ENCODE measurements around the gene SPDYC. TPM values are rescaled to one million over a fixed set of nuclear protein-coding genes. Genes with fewer than 3 reads are reported as not detected.

SPDYC gene
- total and polyA plus RNA-seq, 2 of the 13 experiments (the other 11 are each of a cell fraction or from before 2014, with no cell fraction given) = 0.15 to 0.33 TPM

DNA sequence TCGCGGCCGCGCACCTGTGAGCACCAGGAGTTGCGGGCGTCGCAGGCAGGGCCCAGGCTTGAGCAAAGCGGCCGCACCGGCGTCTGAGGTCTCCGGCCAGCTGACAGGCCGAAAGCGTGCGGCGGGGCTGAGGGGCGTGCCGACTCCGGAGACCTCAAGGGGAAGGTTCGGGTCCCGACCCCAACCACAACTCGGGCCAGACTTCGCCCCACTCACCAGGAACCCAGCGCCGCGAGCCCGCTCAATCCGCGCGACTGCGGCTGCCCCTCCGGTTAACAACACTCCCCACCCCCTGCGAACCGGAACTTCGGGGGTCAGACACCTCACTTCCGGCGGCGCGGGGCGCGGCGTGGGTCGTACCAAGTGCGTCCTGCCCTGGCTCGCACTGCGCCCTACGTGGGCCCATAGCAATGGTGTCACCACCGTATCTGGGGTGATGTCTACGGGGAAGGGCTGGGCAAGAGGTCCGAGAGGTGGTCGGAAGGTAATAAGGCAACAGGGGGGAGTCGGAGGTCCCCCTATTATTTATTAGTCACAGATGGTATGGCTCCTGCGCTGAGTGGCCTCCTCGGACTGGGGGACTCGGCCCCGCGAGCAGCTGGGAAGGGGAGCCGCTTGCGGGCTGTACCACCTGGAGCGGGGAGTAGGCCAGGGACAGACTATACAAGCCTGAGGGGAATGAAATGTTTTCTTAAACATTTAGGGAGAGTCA is 35.6 kb upstream of the SPDYC start, which contains the start of gene SYVN1 (continued):
- peak; percentile 43 for TF ChIP-seq TEAD3 (CRISPR knock-in tag; optimal IDR thresholded peaks at IDR 0.05; ENCODE audit: borderline replicate concordance)
- TF ChIP-seq SATB2 (CRISPR knock-in tag; IDR thresholded peaks at IDR 0.05) = peak; percentile 52; the same call in 1 of the 2 replicates
- peak; percentile 77 for TF ChIP-seq POLR2G (IDR thresholded peaks at IDR 0.05; ENCODE audit: low read depth, low read length)
- TF ChIP-seq, protein P1, sequence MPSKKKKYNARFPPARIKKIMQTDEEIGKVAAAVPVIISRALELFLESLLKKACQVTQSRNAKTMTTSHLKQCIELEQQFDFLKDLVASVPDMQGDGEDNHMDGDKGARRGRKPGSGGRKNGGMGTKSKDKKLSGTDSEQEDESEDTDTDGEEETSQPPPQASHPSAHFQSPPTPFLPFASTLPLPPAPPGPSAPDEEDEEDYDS (CRISPR knock-in tag; IDR thresholded peaks at IDR 0.05) = peak; percentile 77
- TF ChIP-seq ONECUT2 (CRISPR knock-in tag; IDR thresholded peaks at IDR 0.05) = 0 out of 2 replicates have a peak, but pooled peaks have one; percentile 27
- TF ChIP-seq, protein P2, sequence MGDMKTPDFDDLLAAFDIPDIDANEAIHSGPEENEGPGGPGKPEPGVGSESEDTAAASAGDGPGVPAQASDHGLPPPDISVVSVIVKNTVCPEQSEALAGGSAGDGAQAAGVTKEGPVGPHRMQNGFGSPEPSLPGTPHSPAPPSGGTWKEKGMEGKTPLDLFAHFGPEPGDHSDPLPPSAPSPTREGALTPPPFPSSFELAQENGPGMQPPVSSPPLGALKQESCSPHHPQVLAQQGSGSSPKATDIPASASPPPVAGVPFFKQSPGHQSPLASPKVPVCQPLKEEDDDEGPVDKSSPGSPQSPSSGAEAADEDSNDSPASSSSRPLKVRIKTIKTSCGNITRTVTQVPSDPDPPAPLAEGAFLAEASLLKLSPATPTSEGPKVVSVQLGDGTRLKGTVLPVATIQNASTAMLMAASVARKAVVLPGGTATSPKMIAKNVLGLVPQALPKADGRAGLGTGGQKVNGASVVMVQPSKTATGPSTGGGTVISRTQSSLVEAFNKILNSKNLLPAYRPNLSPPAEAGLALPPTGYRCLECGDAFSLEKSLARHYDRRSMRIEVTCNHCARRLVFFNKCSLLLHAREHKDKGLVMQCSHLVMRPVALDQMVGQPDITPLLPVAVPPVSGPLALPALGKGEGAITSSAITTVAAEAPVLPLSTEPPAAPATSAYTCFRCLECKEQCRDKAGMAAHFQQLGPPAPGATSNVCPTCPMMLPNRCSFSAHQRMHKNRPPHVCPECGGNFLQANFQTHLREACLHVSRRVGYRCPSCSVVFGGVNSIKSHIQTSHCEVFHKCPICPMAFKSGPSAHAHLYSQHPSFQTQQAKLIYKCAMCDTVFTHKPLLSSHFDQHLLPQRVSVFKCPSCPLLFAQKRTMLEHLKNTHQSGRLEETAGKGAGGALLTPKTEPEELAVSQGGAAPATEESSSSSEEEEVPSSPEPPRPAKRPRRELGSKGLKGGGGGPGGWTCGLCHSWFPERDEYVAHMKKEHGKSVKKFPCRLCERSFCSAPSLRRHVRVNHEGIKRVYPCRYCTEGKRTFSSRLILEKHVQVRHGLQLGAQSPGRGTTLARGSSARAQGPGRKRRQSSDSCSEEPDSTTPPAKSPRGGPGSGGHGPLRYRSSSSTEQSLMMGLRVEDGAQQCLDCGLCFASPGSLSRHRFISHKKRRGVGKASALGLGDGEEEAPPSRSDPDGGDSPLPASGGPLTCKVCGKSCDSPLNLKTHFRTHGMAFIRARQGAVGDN (CRISPR knock-in tag; IDR thresholded peaks at IDR 0.05) = peak; percentile 85
- peak; percentile 77; the same call in 1 of the 2 replicates for TF ChIP-seq ZNF230 (CRISPR knock-in tag; IDR thresholded peaks at IDR 0.05)
- TF ChIP-seq, protein P3, sequence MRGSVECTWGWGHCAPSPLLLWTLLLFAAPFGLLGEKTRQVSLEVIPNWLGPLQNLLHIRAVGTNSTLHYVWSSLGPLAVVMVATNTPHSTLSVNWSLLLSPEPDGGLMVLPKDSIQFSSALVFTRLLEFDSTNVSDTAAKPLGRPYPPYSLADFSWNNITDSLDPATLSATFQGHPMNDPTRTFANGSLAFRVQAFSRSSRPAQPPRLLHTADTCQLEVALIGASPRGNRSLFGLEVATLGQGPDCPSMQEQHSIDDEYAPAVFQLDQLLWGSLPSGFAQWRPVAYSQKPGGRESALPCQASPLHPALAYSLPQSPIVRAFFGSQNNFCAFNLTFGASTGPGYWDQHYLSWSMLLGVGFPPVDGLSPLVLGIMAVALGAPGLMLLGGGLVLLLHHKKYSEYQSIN (CRISPR knock-in tag; IDR thresholded peaks at IDR 0.05; ENCODE audit: borderline replicate concordance) = no peak
- TF ChIP-seq SMAD1 (CRISPR knock-in tag; IDR thresholded peaks at IDR 0.05; ENCODE audit: borderline replicate concordance, low read depth) = no peak
- no peak for TF ChIP-seq ZFP41 (CRISPR knock-in tag; IDR thresholded peaks at IDR 0.05; ENCODE audit: borderline replicate concordance)
- no peak for TF ChIP-seq ZSCAN20 (CRISPR knock-in tag; IDR thresholded peaks at IDR 0.05; ENCODE audit: borderline replicate concordance)
- no peak for TF ChIP-seq ZNF879 (CRISPR knock-in tag; IDR thresholded peaks at IDR 0.05)
- 0 out of 2 replicates have a peak, but pooled peaks have one; percentile 36 for TF ChIP-seq ZNF234 (CRISPR knock-in tag; conservative IDR thresholded peaks at IDR 0.05)
- peak; percentile 58; the same call in 1 of the 2 replicates for TF ChIP-seq ZC3H13 (CRISPR knock-in tag; IDR thresholded peaks at IDR 0.05)
- no peak for TF ChIP-seq REXO4 (CRISPR knock-in tag; IDR thresholded peaks at IDR 0.05; ENCODE audit: borderline replicate concordance)
- TF ChIP-seq, protein P4, sequence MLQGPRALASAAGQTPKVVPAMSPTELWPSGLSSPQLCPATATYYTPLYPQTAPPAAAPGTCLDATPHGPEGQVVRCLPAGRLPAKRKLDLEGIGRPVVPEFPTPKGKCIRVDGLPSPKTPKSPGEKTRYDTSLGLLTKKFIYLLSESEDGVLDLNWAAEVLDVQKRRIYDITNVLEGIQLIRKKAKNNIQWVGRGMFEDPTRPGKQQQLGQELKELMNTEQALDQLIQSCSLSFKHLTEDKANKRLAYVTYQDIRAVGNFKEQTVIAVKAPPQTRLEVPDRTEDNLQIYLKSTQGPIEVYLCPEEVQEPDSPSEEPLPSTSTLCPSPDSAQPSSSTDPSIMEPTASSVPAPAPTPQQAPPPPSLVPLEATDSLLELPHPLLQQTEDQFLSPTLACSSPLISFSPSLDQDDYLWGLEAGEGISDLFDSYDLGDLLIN (CRISPR knock-in tag; IDR thresholded peaks at IDR 0.05; ENCODE audit: borderline replicate concordance) = peak; percentile 64; the same call in 1 of the 2 replicates
- TF ChIP-seq JUN (CRISPR knock-in tag; IDR thresholded peaks at IDR 0.05) = no peak
- TF ChIP-seq KDM4B (CRISPR knock-in tag; IDR thresholded peaks at IDR 0.05) = no peak
- no peak for TF ChIP-seq ZBTB8A (CRISPR knock-in tag; IDR thresholded peaks at IDR 0.05; ENCODE audit: borderline replicate concordance, low read depth)
- TF ChIP-seq ZNF256 (CRISPR knock-in tag; conservative IDR thresholded peaks at IDR 0.05) = no peak; the same call in 1 of the 2 replicates
- no peak for TF ChIP-seq MBD4 (IDR thresholded peaks at IDR 0.05; ENCODE audit: borderline replicate concordance, low read length)
- TF ChIP-seq ZNF383 (CRISPR knock-in tag; IDR thresholded peaks at IDR 0.05; ENCODE audit: borderline replicate concordance) = no peak

Data from HepG2 (cell line).